SH-SY5Y (cell line): ENCODE measurements around the gene SPON2.

Experiments used
- GATA2 ChIP-seq: IDR thresholded peaks from 2 replicates; pipeline ENCODE4 v1.6.1; 2011; ENCODE audit warnings: mild to moderate bottlenecking, low read depth, low read length
- GATA3 ChIP-seq: IDR thresholded peaks from 2 replicates; pipeline ENCODE4 v1.6.1; 2011; ENCODE audit warnings: low read depth, mild to moderate bottlenecking, low read length, moderate library complexity

SPON2 gene

DNA sequence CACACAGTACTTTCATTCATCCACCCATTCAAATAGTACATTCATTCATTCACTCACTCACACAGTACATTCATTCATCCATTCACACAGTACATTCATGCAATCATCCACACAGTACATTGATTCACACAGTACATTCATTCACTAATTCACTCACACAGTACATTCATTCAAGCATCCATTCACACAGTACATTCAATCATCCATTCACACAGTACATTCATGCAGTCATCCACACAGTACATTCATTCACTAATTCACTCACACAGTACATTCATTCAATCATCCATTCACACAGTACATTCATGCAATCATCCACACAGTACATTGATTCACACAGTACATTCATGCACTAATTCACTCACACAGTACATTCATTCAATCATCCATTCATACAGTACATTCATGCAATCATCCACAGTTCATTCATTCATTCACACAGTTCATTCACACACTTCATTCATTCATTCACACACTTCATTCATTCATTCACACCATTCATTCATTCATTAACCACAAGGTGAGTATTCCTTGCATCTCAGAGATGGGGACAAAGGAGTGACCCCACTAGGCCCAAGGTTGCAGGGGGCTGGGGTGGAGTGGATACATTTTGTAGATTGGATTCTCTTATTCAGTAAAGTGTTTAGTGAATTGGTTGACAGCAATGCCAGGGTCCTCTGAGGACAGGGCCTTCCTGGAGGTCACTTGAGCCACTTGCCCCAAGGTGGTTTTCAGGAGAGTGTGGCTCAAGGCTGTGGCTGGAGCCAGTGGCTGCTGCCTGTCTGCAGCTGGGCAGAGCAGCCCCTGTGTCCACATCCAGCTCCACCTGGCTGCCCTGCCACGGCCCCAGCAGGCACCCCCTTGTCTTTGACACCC is 4.3 kb upstream of the SPON2 start:
- TF ChIP-seq GATA2 (no peak), GATA3 (no peak)

DNA sequence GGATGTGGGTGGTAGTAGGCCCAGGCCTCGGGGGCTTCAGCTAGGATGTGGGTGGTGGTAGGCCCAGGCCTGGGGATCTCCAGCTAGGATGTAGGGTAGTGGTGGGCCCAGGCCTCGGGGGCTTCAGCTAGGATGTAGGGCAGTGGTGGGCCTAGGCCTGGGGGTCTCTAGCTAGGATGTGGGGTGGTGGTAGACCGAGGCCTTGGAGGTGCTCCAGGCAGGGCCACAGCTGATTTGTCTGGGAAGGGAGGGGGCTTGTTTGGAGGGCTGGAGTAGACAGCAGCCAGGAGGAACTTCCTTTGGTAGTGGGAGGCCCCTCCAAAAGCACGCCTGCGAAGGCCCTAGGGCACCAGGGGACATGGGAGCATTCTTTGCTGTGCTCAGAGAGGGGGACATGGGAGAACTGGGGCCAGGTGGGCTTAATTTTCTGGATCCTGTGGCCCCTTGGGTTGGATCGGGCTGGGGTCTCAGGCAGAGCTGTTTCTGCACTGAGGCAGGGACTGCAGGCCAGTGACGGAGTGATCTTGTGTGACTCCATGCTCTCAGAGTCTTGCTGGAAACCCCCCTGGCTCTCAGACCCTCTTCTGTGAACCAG is 3.3 kb upstream of the SPON2 start:
- TF ChIP-seq GATA2, result no peak
- no peak for TF ChIP-seq GATA3

DNA sequence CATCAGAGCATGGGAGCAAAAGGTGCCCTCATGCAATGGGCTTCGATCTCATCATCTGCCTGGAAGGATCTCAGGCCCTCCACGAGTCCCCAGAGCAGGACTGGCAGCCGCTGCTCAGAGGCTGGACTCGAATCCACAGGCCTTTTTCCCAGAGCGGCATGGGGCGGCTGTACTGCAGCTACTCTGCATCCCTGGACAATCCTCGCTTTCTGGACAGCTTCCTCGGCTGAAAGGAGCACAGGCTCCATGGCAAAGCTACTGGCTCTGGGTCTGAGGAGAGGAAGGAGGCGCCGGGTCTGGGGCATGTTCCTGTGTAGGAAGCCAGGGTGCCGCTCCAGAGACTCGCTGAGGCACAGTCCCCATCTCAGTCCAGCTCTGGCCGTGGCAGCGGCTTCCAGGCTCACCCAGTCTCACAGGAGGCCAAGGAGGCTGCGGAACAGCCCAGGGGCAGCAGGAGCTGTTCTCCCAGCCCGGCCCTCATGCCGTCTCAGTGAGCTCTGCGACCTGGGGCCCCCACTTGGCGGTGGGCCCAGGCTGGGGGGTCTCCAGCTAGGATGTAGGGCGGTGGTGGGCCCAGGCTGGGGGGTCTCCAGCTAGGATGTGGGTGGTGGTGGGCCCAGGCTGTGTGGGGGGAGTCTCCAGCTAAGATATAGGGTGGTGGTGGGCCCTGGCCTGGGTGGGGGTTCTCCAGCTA is 2.7 kb upstream of the SPON2 start:
- no peak for TF ChIP-seq GATA2
- no peak for TF ChIP-seq GATA3

DNA sequence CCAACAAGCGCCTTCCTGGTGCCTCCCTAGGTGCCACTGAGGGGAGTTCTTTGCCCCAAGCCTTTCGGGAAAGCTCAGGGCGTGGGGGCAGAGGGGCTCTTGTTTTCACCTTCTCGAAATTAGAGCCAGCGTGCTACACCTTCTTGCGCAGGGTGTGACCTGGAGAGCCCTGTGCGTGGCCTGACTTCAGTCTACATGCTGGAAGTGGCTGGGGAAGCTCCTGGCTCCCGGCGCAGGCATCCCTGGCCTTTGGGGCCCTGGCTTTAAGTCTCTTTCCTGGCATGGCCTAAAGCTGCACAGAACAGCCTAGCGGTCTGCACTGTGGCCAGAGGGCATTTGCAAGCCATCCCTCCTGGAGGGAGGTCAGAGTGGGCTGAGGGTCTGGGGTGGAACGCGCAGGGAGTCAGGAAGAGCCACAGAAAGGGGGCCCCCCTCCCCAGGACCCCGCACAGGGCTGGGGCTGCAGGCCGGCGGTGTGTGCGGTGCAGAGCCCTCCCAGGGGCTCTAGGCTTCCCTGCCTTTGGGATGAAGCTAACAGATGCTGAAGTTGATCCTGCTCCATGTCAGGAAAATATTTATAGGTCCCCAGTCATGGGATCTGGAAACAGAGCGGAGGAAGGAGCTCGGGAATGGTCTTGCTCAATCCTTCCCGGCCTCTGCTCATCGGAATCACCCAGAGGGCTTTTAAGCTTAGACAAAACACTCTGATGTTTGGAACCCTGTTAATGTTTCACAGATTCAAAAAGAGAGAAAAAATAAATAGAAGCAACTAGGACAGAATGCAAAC is 781 bp upstream of the SPON2 start:
- TF ChIP-seq GATA2 (no peak), GATA3 (no peak)

DNA sequence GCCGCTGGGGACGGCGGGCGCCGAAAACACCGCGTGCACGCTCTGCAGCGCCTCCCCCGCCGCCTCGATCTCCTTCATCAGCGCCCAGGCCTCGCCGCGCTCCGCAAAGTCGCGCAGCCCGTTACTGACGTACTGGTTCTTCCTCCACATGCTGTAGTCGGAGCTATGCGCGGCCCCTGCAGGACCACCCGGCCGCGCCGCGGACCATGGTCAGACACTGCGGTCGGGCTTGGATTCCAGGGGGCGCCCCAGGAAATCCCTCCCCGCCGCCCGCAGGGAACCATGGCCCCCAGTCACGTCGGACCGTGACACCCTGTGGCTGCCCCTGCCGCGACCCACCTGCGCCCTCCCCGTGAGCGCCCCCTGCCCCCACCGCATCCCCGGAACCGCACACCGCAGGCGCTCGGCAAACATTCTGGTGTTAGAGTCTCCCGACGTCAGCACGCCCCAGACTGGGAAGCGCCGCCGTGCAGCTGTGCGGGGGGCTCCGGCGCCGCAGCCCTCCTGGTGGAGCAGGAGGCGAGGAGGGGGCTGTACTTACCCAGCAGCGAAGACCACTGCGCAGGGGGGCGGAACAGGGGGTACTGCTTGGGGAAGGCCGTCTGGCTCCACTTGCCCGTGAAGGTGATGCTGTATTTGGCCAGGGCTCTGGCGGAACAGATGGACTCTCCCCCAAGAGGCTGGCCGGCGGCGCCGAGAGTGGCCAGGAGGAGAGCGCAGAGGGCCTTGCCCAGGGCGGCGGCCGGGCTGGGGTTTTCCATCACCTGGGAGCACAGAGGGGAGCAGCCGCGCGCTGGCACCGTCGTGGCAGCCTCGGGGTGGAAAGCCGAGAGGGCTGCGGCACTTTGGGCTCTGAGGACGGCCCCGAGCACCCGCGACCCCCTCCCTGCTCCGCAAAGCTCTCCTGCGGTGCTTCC is 814 bp downstream of the SPON2 start:
- TF ChIP-seq GATA2 (no peak), GATA3 (no peak)

DNA sequence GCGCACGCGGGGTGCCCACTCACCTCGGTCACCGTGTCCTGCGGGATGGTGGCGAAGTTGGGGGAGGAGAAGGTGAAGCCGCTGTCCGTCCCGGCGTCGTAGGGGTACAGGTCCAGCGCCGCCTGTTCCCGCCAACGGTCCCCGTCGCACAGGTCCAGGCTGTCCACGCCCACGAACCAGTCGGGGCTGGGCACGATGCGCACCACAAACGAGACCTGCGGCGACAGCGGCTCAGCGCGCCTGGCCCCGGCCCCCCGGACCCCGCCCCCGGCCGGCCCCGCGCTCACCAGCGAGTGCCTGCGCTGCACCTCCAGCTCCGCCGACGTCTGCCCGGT is 1.4 kb downstream of the SPON2 start:
- TF ChIP-seq GATA2 (no peak), GATA3 (no peak)

DNA sequence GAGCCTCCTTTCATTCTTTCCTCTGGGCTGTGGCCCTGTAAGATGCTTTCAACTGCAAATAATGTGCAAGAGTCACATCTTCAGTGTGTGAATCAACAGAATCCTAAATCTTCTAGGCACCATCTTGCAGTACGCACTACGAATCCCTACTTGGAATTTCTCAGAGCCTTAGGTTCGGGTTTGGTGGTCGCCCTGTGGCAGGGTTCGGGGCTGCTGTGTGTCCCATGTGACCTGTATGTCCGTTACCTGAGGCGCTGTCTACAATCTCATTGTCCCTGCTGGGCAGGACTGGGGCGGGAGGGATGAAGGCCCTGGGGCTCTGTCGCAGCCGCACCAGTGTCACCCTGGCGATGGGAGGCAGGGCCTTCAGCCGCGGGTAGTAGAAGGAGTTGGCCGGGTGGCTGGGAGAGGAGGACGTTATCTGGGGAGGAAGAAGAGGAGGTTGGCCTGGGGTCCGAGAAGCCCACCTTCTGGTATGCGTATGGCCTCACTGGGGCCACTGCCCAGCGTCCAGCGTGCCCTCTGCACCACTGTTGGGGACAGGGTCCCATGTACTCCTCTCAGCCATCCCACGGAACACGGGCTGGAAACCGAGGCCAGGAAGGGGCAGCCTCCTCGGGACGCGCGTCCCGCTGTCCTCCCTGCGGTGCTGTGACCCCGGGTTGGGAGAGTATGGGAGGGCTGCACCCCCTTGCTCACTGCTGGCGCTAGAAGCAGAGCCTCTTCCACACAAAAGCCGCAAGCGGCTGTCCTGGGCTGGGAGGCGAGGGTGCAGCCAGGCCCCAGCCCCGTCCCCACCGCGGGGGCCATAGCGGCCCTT is 2.0 kb downstream of the SPON2 start:
- TF ChIP-seq GATA2 (no peak), GATA3 (no peak)

DNA sequence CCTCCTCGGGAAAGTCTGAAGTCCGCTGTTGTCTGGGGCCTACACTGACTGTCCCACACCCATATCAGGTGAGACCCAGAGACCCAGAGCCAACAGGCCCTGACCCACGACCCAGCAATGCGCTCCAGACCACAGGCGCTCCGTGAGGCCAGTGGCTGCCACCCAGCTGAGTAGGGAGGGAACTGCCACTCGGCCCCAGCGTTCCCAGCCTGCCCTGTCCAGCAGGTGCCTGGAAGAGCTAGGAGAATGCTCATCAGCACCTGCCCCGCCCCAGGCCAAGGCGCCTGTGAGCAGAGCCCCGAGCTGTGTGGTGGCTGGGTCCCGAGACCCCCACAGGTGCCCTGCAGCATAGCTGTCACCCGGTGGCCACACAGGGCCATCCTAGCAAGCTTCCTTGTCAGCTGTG is 2.7 kb downstream of the SPON2 start:
- no peak for TF ChIP-seq GATA2
- no peak for TF ChIP-seq GATA3

DNA sequence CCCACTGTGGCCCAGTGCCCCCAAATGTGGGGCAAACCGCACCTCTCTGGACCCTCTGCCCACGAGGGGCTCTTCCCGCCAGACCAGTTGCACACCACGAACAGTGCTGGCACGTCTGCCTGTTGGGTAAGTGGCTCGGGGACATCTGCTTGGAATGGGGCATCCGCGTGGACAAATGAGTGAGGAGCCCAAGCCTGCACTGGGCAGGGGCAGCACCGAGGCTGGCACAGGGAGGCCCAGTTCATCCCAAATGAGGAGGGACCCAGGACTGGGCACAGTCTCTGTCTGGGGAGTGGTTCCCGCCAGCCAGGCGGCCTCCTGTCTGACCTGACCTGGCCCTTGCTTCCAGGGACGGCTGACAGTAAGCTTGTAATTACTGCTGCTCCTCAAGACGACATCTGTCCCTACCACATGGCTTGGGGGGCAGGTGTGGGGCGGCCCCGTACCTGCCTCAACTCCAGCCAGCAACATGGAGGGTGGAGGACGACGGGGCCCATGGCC is 3.2 kb downstream of the SPON2 start:
- TF ChIP-seq GATA3 (no peak), GATA2 (no peak)

DNA sequence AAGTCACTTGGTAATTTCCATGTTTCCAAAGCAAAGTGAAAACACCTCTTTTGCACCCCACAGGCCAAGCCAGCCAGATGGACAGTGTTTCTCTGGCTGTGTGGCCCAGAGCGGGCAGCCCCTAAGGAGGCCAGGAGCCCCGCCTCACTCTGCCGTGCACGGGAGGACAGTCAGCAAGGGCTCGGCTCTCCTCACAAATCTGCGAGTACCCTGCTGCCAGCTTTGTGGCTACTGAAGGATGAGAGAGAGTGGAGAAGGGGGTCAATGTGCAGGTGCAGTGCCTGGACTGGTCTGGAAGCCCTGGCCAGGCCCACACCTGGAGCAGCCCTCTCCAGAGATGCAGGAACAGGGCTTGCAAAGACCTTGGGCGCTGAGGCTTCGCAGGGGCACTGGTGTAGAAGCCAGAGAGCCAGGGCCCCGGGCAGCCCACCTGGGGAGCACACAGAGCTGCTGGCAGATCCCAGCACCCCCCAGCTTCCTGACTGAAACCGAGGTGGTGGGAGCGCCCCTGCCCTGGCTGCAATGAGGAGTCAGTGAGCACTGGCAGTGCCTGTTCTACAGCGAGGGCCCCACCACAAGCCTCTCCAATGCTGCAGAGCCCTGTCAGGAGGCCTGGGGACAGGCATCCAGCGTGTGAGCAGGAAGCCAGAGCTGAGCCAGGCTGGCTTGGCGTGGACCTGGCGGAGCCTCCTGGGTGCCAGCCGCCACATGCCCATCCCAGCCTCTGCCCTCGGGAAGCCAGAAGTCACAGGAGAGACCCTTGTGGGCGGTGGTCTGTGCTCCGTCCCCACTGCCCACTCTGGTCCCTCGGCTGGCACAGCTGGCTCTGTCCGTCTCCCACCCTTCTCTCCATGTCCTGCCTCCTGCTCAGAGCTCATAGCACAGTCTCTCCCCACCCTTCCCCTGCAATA is 3.9 kb downstream of the SPON2 start:
- no peak for TF ChIP-seq GATA2
- no peak for TF ChIP-seq GATA3

DNA sequence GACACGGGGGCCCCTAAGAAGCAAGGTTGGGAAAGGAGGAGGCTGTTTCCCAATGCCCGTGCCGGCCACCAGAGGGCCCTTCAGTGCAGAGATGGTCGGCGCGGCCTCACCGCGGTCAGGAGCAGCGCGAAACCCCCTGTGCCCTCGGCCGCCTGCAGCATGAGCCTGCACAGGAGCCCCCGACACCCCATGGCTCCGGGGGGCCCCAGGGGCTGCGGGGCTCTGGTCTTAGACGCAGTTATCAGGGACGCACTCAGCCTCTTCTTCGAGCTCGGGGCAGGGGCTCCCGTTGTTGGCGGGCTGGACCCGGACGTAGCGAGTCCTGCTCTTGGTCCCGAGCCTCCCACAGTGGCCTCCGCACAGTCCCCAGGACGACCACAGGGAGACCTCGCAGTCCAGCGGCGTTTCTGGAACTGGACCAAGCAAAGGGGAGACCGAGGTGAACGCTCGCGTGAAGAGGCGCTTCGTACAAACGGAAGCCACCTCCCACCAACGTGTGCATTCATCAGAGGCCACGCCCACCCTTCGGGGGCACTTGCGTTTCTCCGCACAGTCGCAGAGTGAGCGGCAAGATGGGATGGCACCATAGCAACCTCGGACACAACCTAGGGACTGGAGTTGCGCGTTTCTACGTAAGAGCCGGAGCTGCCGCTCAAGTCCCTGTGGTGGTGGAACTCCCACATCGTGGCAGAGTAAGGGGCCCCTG is 5.0 kb downstream of the SPON2 start:
- TF ChIP-seq GATA3, result no peak
- no peak for TF ChIP-seq GATA2
